ENCODE data around the gene DGKG.

- TF ChIP-seq, protein P1, sequence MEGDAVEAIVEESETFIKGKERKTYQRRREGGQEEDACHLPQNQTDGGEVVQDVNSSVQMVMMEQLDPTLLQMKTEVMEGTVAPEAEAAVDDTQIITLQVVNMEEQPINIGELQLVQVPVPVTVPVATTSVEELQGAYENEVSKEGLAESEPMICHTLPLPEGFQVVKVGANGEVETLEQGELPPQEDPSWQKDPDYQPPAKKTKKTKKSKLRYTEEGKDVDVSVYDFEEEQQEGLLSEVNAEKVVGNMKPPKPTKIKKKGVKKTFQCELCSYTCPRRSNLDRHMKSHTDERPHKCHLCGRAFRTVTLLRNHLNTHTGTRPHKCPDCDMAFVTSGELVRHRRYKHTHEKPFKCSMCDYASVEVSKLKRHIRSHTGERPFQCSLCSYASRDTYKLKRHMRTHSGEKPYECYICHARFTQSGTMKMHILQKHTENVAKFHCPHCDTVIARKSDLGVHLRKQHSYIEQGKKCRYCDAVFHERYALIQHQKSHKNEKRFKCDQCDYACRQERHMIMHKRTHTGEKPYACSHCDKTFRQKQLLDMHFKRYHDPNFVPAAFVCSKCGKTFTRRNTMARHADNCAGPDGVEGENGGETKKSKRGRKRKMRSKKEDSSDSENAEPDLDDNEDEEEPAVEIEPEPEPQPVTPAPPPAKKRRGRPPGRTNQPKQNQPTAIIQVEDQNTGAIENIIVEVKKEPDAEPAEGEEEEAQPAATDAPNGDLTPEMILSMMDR (IDR thresholded peaks at IDR 0.05) = no peak
- TF ChIP-seq EP300 (IDR thresholded peaks at IDR 0.05) (no peak), POLR2A (IDR thresholded peaks at IDR 0.05) (no peak)
Measured at GRCh38 chr3:186394566-186395217, 32.7 kb upstream of the DGKG start.

Data from tibial nerve (tissue), 4 donors.